GM23338 (cell line): ENCODE results near the gene DENND5A.

Source experiments
- CTCF ChIP-seq, 2 experiments: fragments of 200-600 bp in 1 of 2; sonication (generic) in 1 of 2; conservative IDR thresholded peaks; 2 replicates each; pipeline versions ENCODE4 v1.5.1 to v1.6.1; 2016 to 2017; ENCODE audit warnings: antibody characterized with exemption in 2 of 2, low read depth in 2 of 2, mild to moderate bottlenecking in 2 of 2, moderate library complexity in 1 of 2
- EZH2 ChIP-seq: fragments of 200-600 bp; sonication (generic); IDR thresholded peaks from one replicate; pipeline ENCODE4 v1.8.0; 2017; ENCODE audit warnings: antibody characterized with exemption, mild to moderate bottlenecking, low read depth; ENCODE audit not compliant: unreplicated experiment
- POLR2AphosphoS5 ChIP-seq: IDR thresholded peaks from 2 replicates; pipeline ENCODE4 v1.6.1; 2016; ENCODE audit warnings: antibody characterized with exemption, low read depth
- ZNF331 ChIP-seq: fragments of 250-450 bp; sonication (Bioruptor Pico); IDR thresholded peaks from 2 replicates; pipeline ENCODE4 v1.5.0; 2020; ENCODE audit warnings: low read depth, mild to moderate bottlenecking, moderate library complexity

GRCh38 chr11:9264316-9265210 lies 587 bp downstream of the DENND5A start:
- TF ChIP-seq ZNF331 (CRISPR knock-in tag) (no peak), POLR2AphosphoS5 (no peak), CTCF (conservative IDR thresholded peaks at IDR 0.05; ENCODE audit: low read depth in 2 of 2) (no peak), EZH2 (no peak)
